ENCODE results near the gene GSE1. TPM values are rescaled to one million over a fixed set of nuclear protein-coding genes. Genes with fewer than 3 reads are reported as not detected.

GSE1 gene
- total and polyA plus RNA-seq, 2 of the 13 experiments (the other 11 are each of a cell fraction or from before 2014, with no cell fraction given), result 16.1 to 31.2 TPM

DNA sequence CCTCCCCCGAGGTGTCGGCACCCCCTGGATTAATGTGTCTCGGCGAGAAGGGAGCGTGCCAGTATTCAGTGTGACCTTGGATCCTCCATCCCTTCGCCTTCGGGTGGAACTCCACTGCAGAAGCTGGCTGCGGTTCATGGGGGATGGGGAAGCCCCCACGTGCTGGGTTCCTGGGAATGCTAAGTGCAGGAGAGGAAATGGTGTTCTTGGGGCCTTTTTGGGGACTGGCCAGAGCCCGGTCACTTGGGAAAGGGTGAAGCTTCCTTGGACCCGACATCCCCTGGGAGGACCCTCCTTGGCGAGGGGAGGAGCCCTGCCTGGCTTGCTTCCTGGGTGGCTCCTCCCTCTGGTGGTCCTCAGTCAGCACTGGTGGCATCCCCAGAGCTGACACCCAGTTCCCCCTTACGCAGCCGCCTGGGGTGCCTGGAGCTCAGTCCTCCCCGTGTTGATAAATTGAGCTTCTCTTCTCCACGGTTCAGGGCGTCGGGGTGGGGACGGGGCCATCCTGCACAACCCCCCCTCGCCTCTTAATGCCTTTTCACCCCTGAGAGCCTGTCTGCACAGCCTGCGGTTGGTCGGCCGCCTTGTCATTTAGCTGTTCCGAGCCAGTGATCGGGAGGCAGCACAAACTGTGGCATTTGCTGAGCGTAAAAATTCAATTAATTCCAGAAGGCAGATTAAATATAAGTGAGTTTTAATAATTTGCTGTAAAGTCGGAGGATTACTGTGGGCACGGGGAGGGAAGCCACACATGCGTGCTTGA, 30.7 kb upstream of the GSE1 start:
- Histone ChIP-seq H2AFZ (ENCODE audit: low read length) (no peak overlapping the region), H3K9me3 (ENCODE audit: low read length) (no peaks in the 10 kb centered on the region), H3K9ac (ENCODE audit: insufficient read depth, low read depth, low read length) (no peak overlapping the region), H3K4me1 (ENCODE audit: insufficient read depth, low read length) (peaks cover 18% of the 10 kb centered on the region), H3K79me2 (ENCODE audit: insufficient read depth, low read length) (peaks cover 41% of the 10 kb centered on the region), H3K36me3 (replicated peaks in 1 of 2; ENCODE audit: control insufficient read depth in 1 of 2, insufficient read depth in 2 of 2, low read length in 2 of 2) (peaks cover 2 to 17% of the 10 kb centered on the region in 2 experiments; a peak in 4 of 5 replicates), H3K4me2 (ENCODE audit: low read depth, low read length) (no peak overlapping the region), H3K27me3 (ENCODE audit: control insufficient read depth in 1 of 2, insufficient read depth in 2 of 2, low read length in 2 of 2) (no peaks in the 10 kb centered on the region), H3K4me3 (replicated peaks in 1 of 3; ENCODE audit: insufficient read depth in 1 of 3, low read depth in 2 of 3, low read length in 3 of 3) (no peak overlapping the region), H3K27ac (ENCODE audit: extremely low read length, insufficient read depth, low read length) (no peak overlapping the region), H4K20me1 (ENCODE audit: insufficient read depth, low read length) (peaks cover 57% of the 10 kb centered on the region)
- ChIA-PET CTCF (ENCODE audit: low intra/inter-chr PET ratio, low total read pairs) (no interaction called here), POLR2A (no interaction called here)
- WGBS (ENCODE audit: low lambda C conversion rate), result 95% methylated on average over 21 of the region's 29 CpGs
- no TSS peak for BruUV-seq (replicated peaks)
- in situ Hi-C loops (cut with HindIII; ENCODE audit: extremely low pct_ligation_motif_present, low pct_unique_long_range_greater_than_20kb), result no loop called here
- TF ChIP-seq CEBPB (IDR thresholded peaks at IDR 0.05; ENCODE audit: borderline replicate concordance, low read depth, low read length) (no peak), ZFAT (CRISPR knock-in tag; conservative IDR thresholded peaks at IDR 0.05) (no peak), PLSCR1 (CRISPR knock-in tag; IDR thresholded peaks at IDR 0.05; ENCODE audit: borderline replicate concordance) (no peak), ZNF263 (CRISPR knock-in tag; IDR thresholded peaks at IDR 0.05) (peak; percentile 84), HDAC1 (CRISPR knock-in tag; IDR thresholded peaks at IDR 0.05) (no peak)
- TF ChIP-seq, protein P1, sequence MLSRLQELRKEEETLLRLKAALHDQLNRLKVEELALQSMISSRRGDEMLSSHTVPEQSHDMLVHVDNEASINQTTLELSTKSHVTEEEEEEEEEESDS (CRISPR knock-in tag; IDR thresholded peaks at IDR 0.05; ENCODE audit: borderline replicate concordance), result no peak
- TF ChIP-seq, protein P2, sequence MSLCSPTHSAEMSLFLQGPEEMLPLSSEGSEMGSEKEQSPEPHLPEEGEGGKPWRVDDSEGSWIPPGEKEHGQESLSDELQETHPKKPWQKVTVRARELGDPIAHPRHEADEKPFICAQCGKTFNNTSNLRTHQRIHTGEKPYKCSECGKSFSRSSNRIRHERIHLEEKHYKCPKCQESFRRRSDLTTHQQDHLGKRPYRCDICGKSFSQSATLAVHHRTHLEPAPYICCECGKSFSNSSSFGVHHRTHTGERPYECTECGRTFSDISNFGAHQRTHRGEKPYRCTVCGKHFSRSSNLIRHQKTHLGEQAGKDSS (CRISPR knock-in tag; IDR thresholded peaks at IDR 0.05; ENCODE audit: borderline replicate concordance, low read depth), result no peak
- intact Hi-C loops (cut with micrococcal nuclease; ENCODE audit: unreplicated experiment), result no loop called here
- FAIRE-seq (no peak), ATAC-seq (no peak), DNase-seq (ENCODE audit: low spot score) (no peak)
